GM21423 (cell line): Measurements from ENCODE around the gene ZBTB5.
"Not testable (repeated sequence)": the region's sequence is repeated elsewhere in the genome, so short reads cannot be mapped to it uniquely, and the experiment has no call there.

Experiments
- ATAC-seq: cut with Tn5 transposase; IDR thresholded peaks from one replicate; pipeline ENCODE4 v1.9.1; 2021; ENCODE audit warnings: mild to moderate bottlenecking, moderate library complexity; ENCODE audit not compliant: unreplicated experiment

ZBTB5 gene

GRCh38 chr9:37486616-37487548, 21.6 kb upstream of the ZBTB5 start:
- no peak for ATAC-seq

- ATAC-seq, result no peak
These were observed 21.0 kb upstream of the ZBTB5 start for GRCh38 chr9:37486256-37486615.

- ATAC-seq, result peak; percentile 97
These were observed 20.4 kb upstream of the ZBTB5 start, which contains the start of gene POLR1E for GRCh38 chr9:37485389-37486255. POLR1E (plus strand) TSS chr9:37485948; CDS start chr9:37486048, 100 bp downstream.

GRCh38 chr9:37480759-37481158, 15.5 kb upstream of the ZBTB5 start:
- no peak for ATAC-seq

GRCh38 chr9:37477987-37478619, 12.9 kb upstream of the ZBTB5 start:
- not testable (repeated sequence) for ATAC-seq

- not testable (repeated sequence) for ATAC-seq
These were observed 12.2 kb upstream of the ZBTB5 start for GRCh38 chr9:37477443-37477842.

GRCh38 chr9:37476930-37477329, 11.7 kb upstream of the ZBTB5 start:
- no peak for ATAC-seq

GRCh38 chr9:37474438-37474837, 9.2 kb upstream of the ZBTB5 start:
- no peak for ATAC-seq

- ATAC-seq, result not testable (repeated sequence)
These were observed 8.7 kb upstream of the ZBTB5 start for GRCh38 chr9:37473982-37474381.

- no peak for ATAC-seq
These were observed 6.9 kb upstream of the ZBTB5 start for GRCh38 chr9:37471942-37472684.

GRCh38 chr9:37468620-37469019, 3.4 kb upstream of the ZBTB5 start:
- no peak for ATAC-seq

- ATAC-seq, result not testable (repeated sequence)
These were observed 2.3 kb upstream of the ZBTB5 start for GRCh38 chr9:37467530-37467929.

- peak; percentile 9 for ATAC-seq
These were observed 923 bp upstream of the ZBTB5 start for GRCh38 chr9:37466037-37466709.

GRCh38 chr9:37464426-37465248, 613 bp downstream of the ZBTB5 start:
- peak; percentile 15 for ATAC-seq

- no peak for ATAC-seq
These were observed 1.2 kb downstream of the ZBTB5 start for GRCh38 chr9:37464006-37464405.

GRCh38 chr9:37456817-37457216, 8.4 kb downstream of the ZBTB5 start:
- no peak for ATAC-seq

GRCh38 chr9:37455884-37456647, 9.2 kb downstream of the ZBTB5 start:
- ATAC-seq, result no peak

GRCh38 chr9:37454238-37454637, 11.0 kb downstream of the ZBTB5 start:
- no peak for ATAC-seq
